Hepatocyte (in vitro differentiated cells): ENCODE results near the gene KDM4C.

ENCODE experiments used
- CTCF ChIP-seq: fragments of 200-600 bp; sonication (generic); IDR thresholded peaks from 2 replicates; pipeline ENCODE4 v1.5.1; 2016; ENCODE audit warnings: antibody characterized with exemption, mild to moderate bottlenecking; ENCODE audit not compliant: poor library complexity
- EZH2 ChIP-seq: fragments of 200-600 bp; sonication (generic); IDR thresholded peaks from 2 replicates; pipeline ENCODE4 v1.6.1; 2016; ENCODE audit warnings: antibody characterized with exemption, mild to moderate bottlenecking, borderline replicate concordance

DNA sequence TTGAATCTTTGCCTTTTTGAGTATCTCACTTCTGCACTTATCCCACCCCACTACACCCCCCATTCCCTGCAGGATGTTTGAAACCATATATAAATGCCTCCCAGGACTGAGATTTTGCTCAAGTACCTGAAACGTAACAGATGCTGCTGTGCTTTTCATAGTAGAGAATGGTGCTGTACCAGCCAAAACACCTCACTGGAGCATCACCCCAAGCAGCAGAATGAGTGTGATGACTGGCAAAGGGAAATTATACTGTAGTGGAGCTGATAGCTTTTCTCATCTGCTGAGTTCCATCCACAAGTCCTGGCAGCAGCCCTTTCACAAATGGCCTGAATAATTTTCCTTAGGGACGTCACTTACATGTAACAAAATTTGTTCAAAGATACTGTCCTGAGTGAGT is 246.1 kb downstream of the KDM4C start:
- TF ChIP-seq CTCF, result no peak
- no peak for TF ChIP-seq EZH2
